Skin of body (tissue), 3 donors: Measurements from ENCODE around the gene MYL9. TPM values are rescaled to one million over a fixed set of nuclear protein-coding genes. Genes with fewer than 3 reads are reported as not detected.

Experiments used
- DNase-seq: peaks from one replicate; lab custom pipeline; 2025; lab: John Stamatoyannopoulos, UW
- small RNA-seq: library from RNA; depleted of rRNA; stranded (forward); fragments of <200 nt; gene quantifications from one replicate; pipeline ENCODE3, GENCODE V24; 2014; ENCODE audit warnings: low replicate concordance
- total RNA-seq: library from RNA; depleted of rRNA; stranded (reverse); fragments of >200 nt; gene quantifications from one replicate; pipeline ENCODE4 v1.2.3, GENCODE V29; 2014

The MYL9 gene
- total RNA-seq, 1 donor from 2014 or later: 10.3 TPM

DNA sequence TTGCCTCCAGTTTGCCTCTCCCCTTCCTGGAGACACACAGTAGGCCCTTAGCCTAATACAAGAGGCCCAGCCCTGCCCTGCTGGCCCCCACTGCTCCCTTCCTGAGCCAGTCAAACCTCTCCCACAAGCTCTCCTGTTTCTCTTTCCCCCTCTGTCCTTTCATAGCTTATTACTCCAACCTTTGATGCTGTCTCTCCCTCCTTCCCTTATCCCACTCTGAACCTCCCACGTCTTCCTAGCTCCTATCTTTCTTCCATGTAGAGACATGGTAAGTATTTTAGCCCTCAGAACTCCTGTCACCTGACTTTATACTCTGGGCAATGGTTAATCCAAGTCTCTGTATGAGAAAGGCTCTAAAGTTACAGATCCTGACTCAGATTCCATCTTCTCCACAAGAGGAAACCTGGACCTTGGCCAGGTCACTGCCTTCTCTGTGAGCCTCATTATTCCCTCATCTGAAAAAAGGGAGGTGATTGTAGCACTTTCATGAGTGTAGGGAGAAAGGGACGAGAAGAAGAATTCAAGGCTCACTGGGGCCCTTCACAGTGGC lies 38.8 kb downstream of the MYL9 start:
- no peak for DNase-seq

DNA sequence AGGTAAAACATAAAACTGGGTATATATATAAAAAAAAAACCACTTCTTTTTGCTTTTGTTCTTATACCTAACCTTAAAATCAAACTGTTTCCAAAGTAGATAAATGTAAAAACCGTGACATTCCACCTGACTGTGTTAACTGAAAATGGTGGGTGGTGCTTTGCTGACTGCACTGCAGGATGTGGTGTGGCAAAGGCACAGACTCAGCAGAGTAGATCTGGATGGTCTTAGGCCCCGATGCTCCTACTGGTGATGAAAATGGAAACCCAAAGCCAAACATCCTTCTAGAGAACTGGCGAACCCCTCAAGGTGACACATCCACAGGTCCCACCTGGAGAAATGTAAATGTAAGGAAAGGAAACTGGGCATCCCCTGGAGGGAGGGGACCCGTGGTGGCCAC lies 41.0 kb downstream of the MYL9 start:
- no peak for DNase-seq

DNA sequence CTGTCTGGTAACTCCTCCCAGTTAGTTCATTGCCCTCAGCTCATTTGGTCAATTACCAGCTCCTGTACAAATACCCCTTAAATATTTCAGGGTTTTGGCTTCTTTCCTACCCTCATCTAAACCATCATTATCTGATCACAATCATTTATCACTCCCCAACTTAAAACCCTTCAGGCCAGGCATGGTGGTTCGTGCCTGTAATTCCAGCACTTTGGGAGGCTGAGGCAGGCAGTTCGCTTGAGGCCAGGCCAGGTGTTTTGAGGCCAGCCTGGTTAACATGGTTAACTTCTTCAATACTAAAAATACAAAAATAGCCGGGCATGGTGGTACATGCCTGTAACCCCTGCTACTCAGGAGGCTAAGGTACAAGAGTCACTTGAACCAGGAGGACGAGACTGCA lies 41.5 kb downstream of the MYL9 start:
- no peak for DNase-seq

DNA sequence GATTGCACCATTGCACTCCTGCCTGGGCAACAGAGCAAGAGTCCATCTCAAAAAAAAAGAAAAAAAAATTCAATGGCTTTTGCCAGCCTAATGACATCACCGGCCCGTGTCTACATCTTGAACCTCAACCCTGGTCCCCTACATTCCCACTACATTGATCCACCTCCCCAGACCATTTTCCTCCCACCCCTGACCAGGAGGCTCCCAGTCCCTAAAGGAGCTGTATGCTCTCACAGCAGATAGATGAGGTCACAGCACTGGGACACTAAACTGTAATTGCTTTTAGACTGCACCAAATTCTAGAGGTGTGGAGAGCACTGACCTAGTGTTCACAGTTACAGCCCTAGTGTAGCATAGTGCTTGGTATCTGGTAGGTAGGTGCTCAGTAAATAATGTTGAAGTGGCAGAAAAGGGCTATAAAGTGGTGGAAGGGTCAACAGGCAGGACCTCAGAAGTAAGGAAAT lies 42.7 kb downstream of the MYL9 start:
- no peak for DNase-seq

DNA sequence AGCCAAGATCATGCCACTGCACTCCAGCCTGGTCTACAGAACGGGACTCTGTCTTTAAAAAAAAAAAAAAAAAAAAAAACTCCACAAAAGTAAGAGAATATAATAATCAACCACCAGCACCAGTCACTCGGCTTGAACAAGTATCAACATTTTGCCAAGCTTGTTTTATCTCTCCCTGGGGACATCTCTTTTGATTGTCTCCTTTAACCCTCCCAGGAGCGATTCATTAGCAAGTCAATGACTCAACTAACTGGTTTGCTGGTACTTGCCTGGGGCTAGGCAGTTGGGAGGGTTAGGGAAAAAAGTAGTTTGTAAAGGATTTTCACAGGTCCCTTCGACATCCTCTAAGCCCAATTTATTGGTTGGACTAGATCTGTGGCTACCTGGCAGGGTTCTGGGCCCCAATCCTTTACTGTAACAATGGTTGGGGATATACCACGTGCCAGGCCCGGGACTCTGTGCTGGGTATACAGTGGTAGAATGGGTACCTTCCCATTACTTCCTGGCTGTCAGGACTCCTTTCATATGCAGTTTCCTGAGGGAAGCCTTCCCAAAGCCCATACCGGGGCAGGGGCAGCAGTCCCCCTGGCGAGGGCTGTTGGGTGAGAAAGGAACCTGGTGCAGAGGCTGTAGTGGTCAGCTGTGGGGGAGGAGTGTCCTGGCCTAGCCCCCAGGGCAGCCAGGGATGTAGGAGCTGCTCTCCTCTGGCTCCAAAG lies 44.2 kb downstream of the MYL9 start:
- no peak for DNase-seq

DNA sequence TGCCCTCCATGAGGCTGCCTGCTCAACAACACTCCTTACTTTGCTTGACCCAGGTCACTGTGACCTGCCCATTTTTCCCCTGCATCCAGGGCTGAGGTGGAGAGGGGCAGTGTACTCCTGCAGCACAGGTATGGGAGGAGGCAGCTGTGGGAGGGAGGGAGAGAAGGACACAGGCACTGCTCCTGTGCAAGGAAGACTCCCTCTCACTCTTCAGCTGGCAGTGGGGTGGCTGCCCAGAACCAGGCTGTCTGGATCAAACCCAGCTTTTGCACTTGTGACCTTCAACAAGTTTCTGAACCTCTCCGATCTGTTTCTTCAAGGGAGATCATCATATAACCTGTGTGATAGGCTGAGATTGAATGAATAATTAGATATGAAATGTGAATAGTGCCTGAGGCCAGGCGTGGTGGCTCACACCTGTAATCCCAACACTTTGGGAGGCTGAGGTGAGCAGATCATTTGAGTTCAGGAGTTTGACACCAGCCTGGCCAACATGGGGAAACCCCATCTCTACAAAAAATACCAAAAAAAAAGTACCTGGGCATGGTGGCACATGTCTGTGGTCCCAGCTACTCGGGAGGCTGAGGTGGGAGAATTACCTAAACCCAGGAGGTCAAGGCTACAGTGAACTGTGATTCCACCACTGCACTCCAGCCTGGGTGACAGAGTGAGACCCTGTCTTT lies 46.2 kb downstream of the MYL9 start:
- DNase-seq: no peak

DNA sequence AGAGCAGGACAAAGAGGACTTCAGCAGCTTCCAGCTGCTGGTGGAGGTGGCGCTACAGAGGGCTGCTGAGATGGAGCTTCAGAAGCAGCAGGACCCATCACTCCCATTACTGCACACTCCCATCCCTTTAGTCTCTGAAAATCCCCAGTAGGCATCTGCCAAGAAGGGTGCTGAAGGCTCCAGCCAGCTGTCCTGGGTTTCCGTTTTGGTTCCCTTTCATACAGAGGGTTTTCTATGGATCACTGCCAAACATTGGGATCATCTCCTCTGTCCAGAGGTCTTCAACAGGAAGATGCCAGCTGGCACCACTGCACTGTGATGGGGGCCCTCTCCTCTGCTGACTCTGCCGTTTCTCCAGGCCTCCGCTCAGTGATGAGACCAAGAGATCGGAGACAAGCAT lies 50.0 kb downstream of the MYL9 start:
- no peak for DNase-seq

DNA sequence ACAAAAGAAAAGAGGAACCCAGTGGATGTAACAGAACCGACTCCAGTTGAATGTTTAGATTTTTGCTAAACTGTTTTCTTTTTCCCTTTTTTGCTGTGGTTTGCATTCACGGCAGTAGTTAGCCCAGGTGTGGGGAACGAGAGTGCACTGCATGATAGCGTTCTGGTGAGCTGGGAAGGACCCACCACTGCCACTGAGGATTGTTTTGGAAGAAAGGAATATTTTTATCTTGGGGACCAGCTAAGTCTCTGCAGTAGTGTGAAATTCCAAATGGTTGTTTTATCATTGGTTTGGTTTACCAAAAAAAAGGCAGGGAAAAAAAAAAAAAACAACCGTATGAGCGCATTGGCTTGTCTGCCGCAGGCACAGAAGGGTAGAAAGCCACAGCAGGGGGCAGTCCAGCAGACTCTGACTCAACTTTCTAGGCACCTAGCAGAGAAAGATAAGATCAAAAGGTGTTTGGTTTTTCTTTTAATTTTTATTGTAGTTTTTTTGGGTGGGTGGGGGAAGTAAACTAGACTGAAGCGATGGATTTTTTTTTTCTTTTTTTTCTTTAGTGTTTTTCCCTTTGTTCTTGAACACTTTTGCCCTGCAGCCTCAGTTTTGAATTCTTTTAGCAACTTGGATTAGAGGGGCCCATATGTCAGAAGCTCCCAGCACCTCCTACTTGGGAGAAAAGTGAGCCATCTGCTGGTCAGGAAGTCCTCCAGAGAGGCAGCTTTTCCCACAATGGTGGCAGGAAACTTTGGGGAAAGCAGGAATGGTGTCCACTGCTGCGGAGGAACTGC lies 50.7 kb downstream of the MYL9 start:
- DNase-seq: no peak

DNA sequence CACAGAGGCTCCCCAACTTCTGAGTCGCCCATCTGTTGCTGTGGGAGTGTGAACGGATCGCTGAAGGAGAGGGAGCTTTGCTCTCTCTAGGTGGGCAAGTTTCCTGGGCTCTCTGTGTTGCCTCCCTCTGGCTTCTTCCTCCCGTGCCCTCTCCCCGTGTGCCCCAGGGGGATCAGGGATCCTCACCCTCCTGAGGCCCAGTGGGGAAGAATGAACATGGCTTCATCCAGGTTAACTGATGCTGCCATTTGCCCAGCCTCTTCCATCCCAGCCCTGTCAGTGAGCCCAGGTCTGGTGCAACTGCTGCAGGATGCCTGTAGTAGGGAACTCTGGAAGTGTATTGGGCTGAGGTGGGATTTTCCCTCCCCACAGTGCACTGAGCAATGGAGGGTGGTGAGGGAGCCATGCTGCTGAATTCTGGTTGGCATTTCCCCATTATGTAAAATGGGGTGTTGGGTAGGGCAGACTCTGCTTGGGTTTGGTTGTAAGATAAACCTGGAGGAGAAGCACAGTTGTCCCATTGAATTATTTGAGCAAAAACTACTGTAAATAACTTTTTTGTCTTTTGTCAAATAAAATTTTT lies 52.1 kb downstream of the MYL9 start:
- no peak for DNase-seq

DNA sequence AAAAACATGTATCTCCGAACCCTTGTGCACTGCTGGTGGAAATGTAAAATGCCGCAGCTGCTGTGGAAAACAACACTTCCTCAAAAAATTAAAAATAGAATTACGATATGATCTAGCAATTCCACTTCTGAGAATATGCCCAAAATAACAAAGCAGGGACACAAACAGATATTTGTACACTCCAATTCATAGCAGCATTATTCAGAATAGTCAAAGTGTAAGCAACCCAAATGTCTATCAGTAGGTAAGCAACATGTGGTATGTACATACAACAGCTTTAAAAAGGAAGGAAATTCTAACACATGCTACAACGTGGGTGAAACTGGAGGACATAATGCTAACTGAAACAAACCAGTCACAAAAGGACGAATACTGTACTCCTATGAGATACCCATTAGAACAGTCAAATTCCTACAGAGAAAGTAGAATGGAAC lies 58.6 kb downstream of the MYL9 start:
- no peak for DNase-seq

Small RNA genes within 50 kb of the gene (small RNA-seq; reads per million reads assigned to genes)
- gene RF00017: not detected

Other genes starting within 250 kb of the MYL9 start
- 22.3 TPM for gene DLGAP4, start 235.2 kb upstream of the MYL9 start, total RNA-seq
- gene TGIF2, start 32.1 kb downstream of the MYL9 start, total RNA-seq: 15.7 TPM
- gene RAB5IF, start 64.3 kb downstream of the MYL9 start, total RNA-seq: 29.7 TPM
- gene SLA2, start 104.7 kb downstream of the MYL9 start, total RNA-seq: 0.39 TPM
- 15.4 TPM for gene NDRG3, start 204.6 kb downstream of the MYL9 start, total RNA-seq
- 13.4 TPM for gene DSN1, start 232.2 kb downstream of the MYL9 start, total RNA-seq